ENCODE measurements around the gene ANKRD50. TPM values are rescaled to one million over a fixed set of nuclear protein-coding genes. Genes with fewer than 3 reads are reported as not detected.

The ANKRD50 gene, protein sequence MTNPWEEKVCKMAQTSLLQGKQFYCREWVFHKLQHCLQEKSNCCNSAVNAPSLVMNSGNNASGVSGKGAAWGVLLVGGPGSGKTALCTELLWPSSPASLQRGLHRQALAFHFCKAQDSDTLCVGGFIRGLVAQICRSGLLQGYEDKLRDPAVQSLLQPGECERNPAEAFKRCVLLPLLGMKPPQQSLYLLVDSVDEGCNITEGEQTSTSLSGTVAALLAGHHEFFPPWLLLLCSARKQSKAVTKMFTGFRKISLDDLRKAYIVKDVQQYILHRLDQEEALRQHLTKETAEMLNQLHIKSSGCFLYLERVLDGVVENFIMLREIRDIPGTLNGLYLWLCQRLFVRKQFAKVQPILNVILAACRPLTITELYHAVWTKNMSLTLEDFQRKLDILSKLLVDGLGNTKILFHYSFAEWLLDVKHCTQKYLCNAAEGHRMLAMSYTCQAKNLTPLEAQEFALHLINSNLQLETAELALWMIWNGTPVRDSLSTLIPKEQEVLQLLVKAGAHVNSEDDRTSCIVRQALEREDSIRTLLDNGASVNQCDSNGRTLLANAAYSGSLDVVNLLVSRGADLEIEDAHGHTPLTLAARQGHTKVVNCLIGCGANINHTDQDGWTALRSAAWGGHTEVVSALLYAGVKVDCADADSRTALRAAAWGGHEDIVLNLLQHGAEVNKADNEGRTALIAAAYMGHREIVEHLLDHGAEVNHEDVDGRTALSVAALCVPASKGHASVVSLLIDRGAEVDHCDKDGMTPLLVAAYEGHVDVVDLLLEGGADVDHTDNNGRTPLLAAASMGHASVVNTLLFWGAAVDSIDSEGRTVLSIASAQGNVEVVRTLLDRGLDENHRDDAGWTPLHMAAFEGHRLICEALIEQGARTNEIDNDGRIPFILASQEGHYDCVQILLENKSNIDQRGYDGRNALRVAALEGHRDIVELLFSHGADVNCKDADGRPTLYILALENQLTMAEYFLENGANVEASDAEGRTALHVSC (N-terminal part only)
- total RNA-seq: under 1 TPM; 0.22 to 0.28 TPM

DNA sequence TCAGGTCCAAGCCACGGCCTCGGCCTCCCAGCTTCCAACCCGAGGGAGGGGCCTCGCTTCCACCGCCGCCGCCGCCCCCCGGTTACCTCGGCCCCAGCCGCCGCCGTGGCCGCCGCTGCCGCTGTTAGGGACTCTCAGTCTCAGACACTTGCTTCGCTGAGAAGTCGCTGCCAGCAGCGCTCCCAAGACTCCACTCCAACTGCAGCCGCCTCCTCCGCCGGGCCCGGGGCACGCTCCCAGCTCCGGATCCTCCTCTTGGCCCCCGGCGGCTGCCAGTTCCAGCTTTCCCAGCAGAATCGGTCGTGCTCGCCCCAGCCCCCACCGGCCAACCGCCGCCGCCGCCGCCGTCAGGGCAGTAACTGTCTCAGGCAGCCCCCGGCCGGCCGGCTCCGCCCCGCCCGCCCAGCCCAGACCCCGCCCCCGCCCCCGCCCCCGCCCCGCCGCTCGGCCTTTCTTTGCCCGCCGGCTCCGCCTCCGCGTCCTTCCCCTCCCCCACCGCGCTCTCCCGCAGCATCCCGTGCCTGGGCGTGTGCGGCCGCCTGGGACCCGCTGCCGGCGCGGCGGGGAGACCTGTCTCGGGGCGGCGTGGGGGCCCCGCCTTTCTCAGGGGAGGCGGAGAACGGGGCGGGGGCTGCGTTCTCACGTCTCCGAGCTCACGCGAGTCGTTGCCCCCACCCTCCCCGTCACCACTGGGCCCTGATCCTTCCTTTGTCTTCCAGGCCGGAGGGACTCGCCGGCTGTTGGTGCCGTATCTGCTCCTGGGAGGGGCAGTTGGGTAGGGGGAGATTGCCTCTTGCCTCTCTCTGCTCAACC is at the start of gene ANKRD50:
TSS of gene ANKRD50 (minus strand) at position 361 of the 813 bp plus-strand sequence. CDS start 2,221 bp downstream, outside the sequence.

